ENCODE data around the gene PMPCA. TPM values are rescaled to one million over a fixed set of nuclear protein-coding genes. Genes with fewer than 3 reads are reported as not detected.

PMPCA gene
- total RNA-seq, 4 donors from 2014 or later, result 22.8 to 43.9 (median 35.0) TPM

GRCh38 chr9:136397643-136398042 lies 12.8 kb upstream of the PMPCA start:
- Histone ChIP-seq H3K27ac (replicated peaks in 1 of 4) (no peak overlapping the region), H3K36me3 (peaks cover 33 to 71% (median 67%) of the 10 kb centered on the region in 4 donors), H3K4me1 (peaks cover 18 to 25% (median 24%) of the 10 kb centered on the region in 4 donors), H3K27me3 (no peaks in the 10 kb centered on the region), H3K9me3 (no peaks in the 10 kb centered on the region), H3K4me3 (no peak overlapping the region)
- intact Hi-C loops (cut with DNase I), result loop anchor here (5.0 kb wide), 1 partner anchor 60 kb away; no protein-coding TSS in a partner anchor
- 77% methylated on average over 3 of the region's 6 CpGs for WGBS
- TF ChIP-seq, protein P1, sequence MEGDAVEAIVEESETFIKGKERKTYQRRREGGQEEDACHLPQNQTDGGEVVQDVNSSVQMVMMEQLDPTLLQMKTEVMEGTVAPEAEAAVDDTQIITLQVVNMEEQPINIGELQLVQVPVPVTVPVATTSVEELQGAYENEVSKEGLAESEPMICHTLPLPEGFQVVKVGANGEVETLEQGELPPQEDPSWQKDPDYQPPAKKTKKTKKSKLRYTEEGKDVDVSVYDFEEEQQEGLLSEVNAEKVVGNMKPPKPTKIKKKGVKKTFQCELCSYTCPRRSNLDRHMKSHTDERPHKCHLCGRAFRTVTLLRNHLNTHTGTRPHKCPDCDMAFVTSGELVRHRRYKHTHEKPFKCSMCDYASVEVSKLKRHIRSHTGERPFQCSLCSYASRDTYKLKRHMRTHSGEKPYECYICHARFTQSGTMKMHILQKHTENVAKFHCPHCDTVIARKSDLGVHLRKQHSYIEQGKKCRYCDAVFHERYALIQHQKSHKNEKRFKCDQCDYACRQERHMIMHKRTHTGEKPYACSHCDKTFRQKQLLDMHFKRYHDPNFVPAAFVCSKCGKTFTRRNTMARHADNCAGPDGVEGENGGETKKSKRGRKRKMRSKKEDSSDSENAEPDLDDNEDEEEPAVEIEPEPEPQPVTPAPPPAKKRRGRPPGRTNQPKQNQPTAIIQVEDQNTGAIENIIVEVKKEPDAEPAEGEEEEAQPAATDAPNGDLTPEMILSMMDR (IDR thresholded peaks at IDR 0.05), result no peak
- TF ChIP-seq POLR2A (IDR thresholded peaks at IDR 0.05; ENCODE audit: low read depth) (no peak), POLR2AphosphoS5 (IDR thresholded peaks at IDR 0.05) (no peak), EP300 (IDR thresholded peaks at IDR 0.05) (no peak)
- DNase-seq (ENCODE audit: extremely low spot score), result no peak

DNA sequence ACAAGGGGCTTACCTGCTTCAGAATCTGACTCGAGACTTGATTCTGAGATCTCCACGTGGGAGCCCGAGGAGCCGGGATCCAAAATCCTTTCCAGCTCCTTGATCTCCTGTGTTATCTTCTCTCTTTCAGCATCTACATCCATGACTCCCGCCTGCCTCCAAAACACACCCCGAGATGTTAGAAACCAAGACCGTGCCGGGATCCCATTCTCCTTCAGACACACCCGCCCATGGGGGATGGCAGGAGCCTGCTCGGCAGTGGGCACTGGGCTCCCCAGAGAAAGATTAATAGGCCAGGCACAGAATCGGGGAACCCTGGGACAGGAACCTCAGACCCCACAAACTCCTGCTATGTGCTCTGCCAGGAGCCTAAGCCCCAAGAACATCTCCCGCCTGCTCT lies 12.2 kb upstream of the PMPCA start:
- TF ChIP-seq POLR2AphosphoS5 (IDR thresholded peaks at IDR 0.05) (no peak), EP300 (IDR thresholded peaks at IDR 0.05) (no peak), POLR2A (IDR thresholded peaks at IDR 0.05; ENCODE audit: low read depth) (no peak)
- TF ChIP-seq, protein P1 (IDR thresholded peaks at IDR 0.05), result no peak
- 91% methylated on average over 10 of the region's 12 CpGs for WGBS
- Histone ChIP-seq H3K4me3 (no peak overlapping the region), H3K27me3 (no peaks in the 10 kb centered on the region), H3K36me3 (peaks cover 32 to 65% (median 62%) of the 10 kb centered on the region in 4 donors), H3K9me3 (no peaks in the 10 kb centered on the region), H3K27ac (replicated peaks in 1 of 4) (no peak overlapping the region), H3K4me1 (peaks cover 18 to 25% (median 24%) of the 10 kb centered on the region in 4 donors)
- intact Hi-C loops (cut with DNase I), result loop anchor here (5.0 kb wide), 1 partner anchor 61 kb away; no protein-coding TSS in a partner anchor
- no peak for DNase-seq (ENCODE audit: extremely low spot score)

GRCh38 chr9:136399176-136400037 lies 11.1 kb upstream of the PMPCA start:
- no peaks in the 10 kb centered on the region for H3K27me3 ChIP-seq
- WGBS, result 10% methylated on average over 8 of the region's 67 CpGs
- intact Hi-C loops (cut with DNase I), result loop anchor here (5.0 kb wide), 1 partner anchor 62 kb away; no protein-coding TSS in a partner anchor
- H3K4me1 ChIP-seq, result peaks cover 18 to 25% (median 24%) of the 10 kb centered on the region in 4 donors
- H3K27ac ChIP-seq (replicated peaks in 1 of 4), result peak overlapping the region; percentile 50 to 74 (median 62)
- no peak for TF ChIP-seq POLR2A (IDR thresholded peaks at IDR 0.05; ENCODE audit: low read depth)
- no peak for TF ChIP-seq EP300 (IDR thresholded peaks at IDR 0.05)
- TF ChIP-seq, protein P1 (IDR thresholded peaks at IDR 0.05), result no peak
- no peak for TF ChIP-seq POLR2AphosphoS5 (IDR thresholded peaks at IDR 0.05)
- H3K36me3 ChIP-seq, result peaks cover 22 to 65% (median 62%) of the 10 kb centered on the region in 4 donors
- H3K4me3 ChIP-seq, result peak overlapping the region; percentile 80 to 100 (median 88)
- DNase-seq (ENCODE audit: extremely low spot score), result no peak
- no peaks in the 10 kb centered on the region for H3K9me3 ChIP-seq

- Histone ChIP-seq H3K27me3 (no peaks in the 10 kb centered on the region), H3K4me3 (peak within 1 kb of the TSS; percentile 80 to 100 (median 88)), H3K36me3 (peaks cover 21 to 65% (median 62%) of the 10 kb centered on the region in 4 donors), H3K27ac (replicated peaks in 1 of 4) (peak within 1 kb of the TSS; percentile 50 to 74 (median 62)), H3K4me1 (peaks cover 18 to 25% (median 24%) of the 10 kb centered on the region in 4 donors), H3K9me3 (no peaks in the 10 kb centered on the region)
- 7% methylated on average over 9 of the region's 71 CpGs for WGBS
- intact Hi-C loops (cut with DNase I), result no loop called here
- DNase-seq (ENCODE audit: extremely low spot score), result peak; percentile 93
- TF ChIP-seq, protein P1 (IDR thresholded peaks at IDR 0.05), result peak; percentile 98 to 99 (median 98)
- TF ChIP-seq POLR2A (IDR thresholded peaks at IDR 0.05; ENCODE audit: low read depth), result no peak
- no peak for TF ChIP-seq EP300 (IDR thresholded peaks at IDR 0.05)
- TF ChIP-seq POLR2AphosphoS5 (IDR thresholded peaks at IDR 0.05), result peak; percentile 75 to 80
Measured at GRCh38 chr9:136400038-136400834, 10.2 kb upstream of the PMPCA start, which contains the start of gene SNAPC4. Gene SNAPC4 (minus strand): TSS chr9:136400170. CDS start chr9:136398428, 1,742 bp downstream.

All from esophagus muscularis mucosa (tissue), 4 donors.